Astrocyte (in vitro differentiated cells and primary cell): Measurements from ENCODE around the gene PNO1.

Source experiments
- EZH2 ChIP-seq: IDR thresholded peaks from 2 replicates; pipeline ENCODE4 v1.6.1; 2012; ENCODE audit warnings: mild to moderate bottlenecking, low read length, inconsistent platforms; ENCODE audit not compliant: insufficient read depth
- TF ChIP-seq, protein P1 (sequence below): IDR thresholded peaks from 2 replicates; pipeline ENCODE4 v1.5.1; 2011; ENCODE audit warnings: low read depth, mild to moderate bottlenecking, inconsistent platforms, low read length, moderate library complexity; ENCODE audit not compliant: insufficient read depth

DNA sequence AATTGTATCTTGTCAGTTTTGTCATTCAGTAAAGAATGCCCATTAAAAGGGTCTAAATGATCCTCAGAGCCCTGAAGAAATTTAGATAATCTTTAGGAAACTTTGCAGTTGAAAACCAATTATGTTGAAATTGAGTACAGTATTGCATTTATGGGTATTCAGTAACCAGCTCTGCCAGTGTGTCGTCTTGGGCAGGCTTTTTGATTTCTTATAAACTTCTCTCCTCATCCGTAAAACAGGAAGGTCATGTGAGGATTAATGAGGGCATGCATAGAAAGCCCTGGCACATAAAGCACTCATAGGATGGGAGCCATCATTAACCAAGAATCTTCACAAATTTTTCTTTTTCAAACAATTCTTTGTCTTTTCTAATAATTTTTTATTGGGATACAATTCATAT, 14.8 kb downstream of the PNO1 start:
- no peak for TF ChIP-seq EZH2
- TF ChIP-seq, protein P1, sequence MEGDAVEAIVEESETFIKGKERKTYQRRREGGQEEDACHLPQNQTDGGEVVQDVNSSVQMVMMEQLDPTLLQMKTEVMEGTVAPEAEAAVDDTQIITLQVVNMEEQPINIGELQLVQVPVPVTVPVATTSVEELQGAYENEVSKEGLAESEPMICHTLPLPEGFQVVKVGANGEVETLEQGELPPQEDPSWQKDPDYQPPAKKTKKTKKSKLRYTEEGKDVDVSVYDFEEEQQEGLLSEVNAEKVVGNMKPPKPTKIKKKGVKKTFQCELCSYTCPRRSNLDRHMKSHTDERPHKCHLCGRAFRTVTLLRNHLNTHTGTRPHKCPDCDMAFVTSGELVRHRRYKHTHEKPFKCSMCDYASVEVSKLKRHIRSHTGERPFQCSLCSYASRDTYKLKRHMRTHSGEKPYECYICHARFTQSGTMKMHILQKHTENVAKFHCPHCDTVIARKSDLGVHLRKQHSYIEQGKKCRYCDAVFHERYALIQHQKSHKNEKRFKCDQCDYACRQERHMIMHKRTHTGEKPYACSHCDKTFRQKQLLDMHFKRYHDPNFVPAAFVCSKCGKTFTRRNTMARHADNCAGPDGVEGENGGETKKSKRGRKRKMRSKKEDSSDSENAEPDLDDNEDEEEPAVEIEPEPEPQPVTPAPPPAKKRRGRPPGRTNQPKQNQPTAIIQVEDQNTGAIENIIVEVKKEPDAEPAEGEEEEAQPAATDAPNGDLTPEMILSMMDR = no peak
